ENCODE measurements around the gene PRICKLE2.

Gene PRICKLE2

GRCh38 chr3:64073158-64073761 lies 152.0 kb downstream of the PRICKLE2 start:
- no peak for DNase-seq

GRCh38 chr3:64072126-64072525 lies 153.1 kb downstream of the PRICKLE2 start:
- DNase-seq = peak in 5 of 14 donors; percentile 7 to 29 (median 24)

GRCh38 chr3:64070704-64071103 lies 154.6 kb downstream of the PRICKLE2 start:
- no peak for DNase-seq

- DNase-seq = peak in 1 of 14 donors; percentile 86
These were observed 157.5 kb downstream of the PRICKLE2 start for GRCh38 chr3:64067506-64068346.

GRCh38 chr3:64064804-64065203 lies 160.5 kb downstream of the PRICKLE2 start:
- no peak for DNase-seq

- no peak for DNase-seq
These were observed 161.3 kb downstream of the PRICKLE2 start for GRCh38 chr3:64063983-64064438.

GRCh38 chr3:64063207-64063982 lies 161.9 kb downstream of the PRICKLE2 start:
- DNase-seq = no peak

GRCh38 chr3:64061628-64062027 lies 163.6 kb downstream of the PRICKLE2 start:
- no peak for DNase-seq

- no peak for DNase-seq
These were observed 165.6 kb downstream of the PRICKLE2 start for GRCh38 chr3:64059484-64060175.

- DNase-seq = no peak
These were observed 166.7 kb downstream of the PRICKLE2 start for GRCh38 chr3:64058566-64058965.

- no peak for DNase-seq
These were observed 168.0 kb downstream of the PRICKLE2 start for GRCh38 chr3:64057231-64057630.

GRCh38 chr3:64056606-64057180 lies 168.6 kb downstream of the PRICKLE2 start:
- no peak for DNase-seq

- no peak for DNase-seq
These were observed 170.2 kb downstream of the PRICKLE2 start for GRCh38 chr3:64055076-64055475.

GRCh38 chr3:64054488-64054887 lies 170.8 kb downstream of the PRICKLE2 start:
- DNase-seq = no peak

GRCh38 chr3:64053581-64053980 lies 171.7 kb downstream of the PRICKLE2 start:
- DNase-seq = no peak

- DNase-seq = no peak
These were observed 172.1 kb downstream of the PRICKLE2 start for GRCh38 chr3:64053117-64053516.

- no peak for DNase-seq
These were observed 175.4 kb downstream of the PRICKLE2 start for GRCh38 chr3:64049832-64050231.

GRCh38 chr3:64049136-64049535 lies 176.1 kb downstream of the PRICKLE2 start:
- DNase-seq = no peak

GRCh38 chr3:64048631-64049061 lies 176.6 kb downstream of the PRICKLE2 start:
- DNase-seq = no peak

- DNase-seq = no peak
These were observed 177.5 kb downstream of the PRICKLE2 start for GRCh38 chr3:64047787-64048186.

- no peak for DNase-seq
These were observed 178.2 kb downstream of the PRICKLE2 start for GRCh38 chr3:64046996-64047594.

GRCh38 chr3:64046592-64046991 lies 178.7 kb downstream of the PRICKLE2 start:
- DNase-seq = no peak

Measured in C1 segment of cervical spinal cord (tissue), 14 donors.